KMS-11 (cell line): ENCODE measurements around the gene GPX5.
A peak's percentile ranks its signal among the peaks of the same experiment; 100 is the strongest.

Source experiments
- H2AFZ ChIP-seq: fragments of 200-600 bp; sonication (generic); 2 replicates; pipeline ENCODE4 v1.6.1; 2016; ENCODE audit warnings: antibody characterized with exemption, mixed run types, low read depth
- H3K27ac ChIP-seq: fragments of 200-600 bp; sonication (generic); 2 replicates; pipeline ENCODE4 v1.6.1; 2016; ENCODE audit warnings: mild to moderate bottlenecking, mixed run types
- H3K27me3 ChIP-seq: fragments of 200-600 bp; sonication (generic); 2 replicates; pipeline ENCODE4 v1.6.1; 2017; ENCODE audit warnings: mild to moderate bottlenecking, low read depth, mixed run types, moderate library complexity; ENCODE audit not compliant: insufficient read depth
- H3K36me3 ChIP-seq: fragments of 200-600 bp; sonication (generic); 2 replicates; pipeline ENCODE4 v1.6.1; 2017; ENCODE audit warnings: mild to moderate bottlenecking, mixed run types; ENCODE audit not compliant: insufficient read depth
- H3K4me1 ChIP-seq: fragments of 200-600 bp; sonication (generic); 2 replicates; pipeline ENCODE4 v1.6.1; 2016; ENCODE audit warnings: mild to moderate bottlenecking, low read depth, mixed run types; ENCODE audit not compliant: poor library complexity, severe bottlenecking
- H3K4me2 ChIP-seq: fragments of 200-600 bp; sonication (generic); 2 replicates; pipeline ENCODE4 v1.7.0; 2016; ENCODE audit warnings: mild to moderate bottlenecking, mixed run types
- H3K4me3 ChIP-seq: fragments of 200-600 bp; sonication (generic); IDR thresholded peaks from 2 replicates; pipeline ENCODE4 v1.6.1; 2017; ENCODE audit warnings: low read depth, low read length, mixed read lengths; ENCODE audit not compliant: insufficient read depth
- H3K79me2 ChIP-seq: fragments of 200-600 bp; sonication (generic); 2 replicates; pipeline ENCODE4 v1.6.1; 2016; ENCODE audit warnings: low read depth, mixed run types; ENCODE audit not compliant: insufficient read depth
- H3K9ac ChIP-seq: fragments of 200-600 bp; sonication (generic); 2 replicates; pipeline ENCODE4 v1.6.1; 2016; ENCODE audit warnings: mild to moderate bottlenecking, mixed run types
- H4K20me1 ChIP-seq: fragments of 200-600 bp; sonication (generic); 2 replicates; pipeline ENCODE4 v1.6.1; 2016; ENCODE audit warnings: mild to moderate bottlenecking, mixed run types; ENCODE audit not compliant: insufficient read depth
- TF ChIP-seq, protein P1 (sequence below): fragments of 200-600 bp; sonication (generic); conservative IDR thresholded peaks from 2 replicates; pipeline ENCODE4 v1.6.1; 2017; ENCODE audit warnings: low read depth, mild to moderate bottlenecking, antibody characterized with exemption, low read length, moderate library complexity, mixed read lengths

GPX5 gene

DNA sequence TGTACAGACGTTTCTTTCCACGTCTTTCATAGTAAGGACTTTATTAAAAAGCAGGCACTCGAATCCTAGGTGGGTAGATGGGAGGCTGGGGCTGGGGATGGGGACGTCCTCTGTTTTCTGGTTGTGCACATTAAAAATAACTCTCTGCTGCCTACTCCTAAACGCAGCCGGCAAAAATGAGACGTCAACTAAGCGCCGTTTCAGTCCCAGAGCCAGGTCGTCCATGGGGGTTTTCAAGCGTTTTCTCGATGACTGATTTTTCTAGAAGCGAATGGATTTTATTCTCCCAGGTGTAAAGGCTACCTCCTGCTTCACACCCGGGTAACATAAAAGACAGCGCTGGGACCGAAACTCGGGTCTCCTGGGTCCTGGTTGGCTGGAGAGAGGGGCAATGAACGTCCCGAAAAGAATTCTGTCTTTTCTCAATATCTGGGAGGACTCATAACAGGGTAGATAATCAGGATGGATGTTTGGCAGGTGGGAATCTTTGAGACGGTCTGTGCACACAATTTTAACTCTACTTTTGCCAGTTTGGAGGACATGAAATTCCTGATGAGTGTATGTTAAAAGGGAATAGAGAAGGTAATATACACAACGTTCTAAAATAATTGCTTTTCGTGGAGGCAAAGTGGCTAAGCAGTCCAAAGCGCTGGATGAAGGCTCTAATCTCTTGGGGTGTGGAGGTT lies 35.3 kb upstream of the GPX5 start:
- peak overlapping the region; percentile 78; the same call in 1 of the 2 replicates for H3K9ac ChIP-seq
- H3K4me2 ChIP-seq, result peak overlapping the region; percentile 64; the same call in 1 of the 2 replicates
- no peaks in the 10 kb centered on the region for H3K36me3 ChIP-seq
- peak overlapping the region; percentile 76 for H3K27ac ChIP-seq
- peak overlapping the region; percentile 39 for H2AFZ ChIP-seq
- no peak overlapping the region for H3K4me3 ChIP-seq
- H3K27me3 ChIP-seq, result no peaks in the 10 kb centered on the region
- H3K79me2 ChIP-seq, result no peaks in the 10 kb centered on the region
- H4K20me1 ChIP-seq, result no peaks in the 10 kb centered on the region
- TF ChIP-seq, protein P1, sequence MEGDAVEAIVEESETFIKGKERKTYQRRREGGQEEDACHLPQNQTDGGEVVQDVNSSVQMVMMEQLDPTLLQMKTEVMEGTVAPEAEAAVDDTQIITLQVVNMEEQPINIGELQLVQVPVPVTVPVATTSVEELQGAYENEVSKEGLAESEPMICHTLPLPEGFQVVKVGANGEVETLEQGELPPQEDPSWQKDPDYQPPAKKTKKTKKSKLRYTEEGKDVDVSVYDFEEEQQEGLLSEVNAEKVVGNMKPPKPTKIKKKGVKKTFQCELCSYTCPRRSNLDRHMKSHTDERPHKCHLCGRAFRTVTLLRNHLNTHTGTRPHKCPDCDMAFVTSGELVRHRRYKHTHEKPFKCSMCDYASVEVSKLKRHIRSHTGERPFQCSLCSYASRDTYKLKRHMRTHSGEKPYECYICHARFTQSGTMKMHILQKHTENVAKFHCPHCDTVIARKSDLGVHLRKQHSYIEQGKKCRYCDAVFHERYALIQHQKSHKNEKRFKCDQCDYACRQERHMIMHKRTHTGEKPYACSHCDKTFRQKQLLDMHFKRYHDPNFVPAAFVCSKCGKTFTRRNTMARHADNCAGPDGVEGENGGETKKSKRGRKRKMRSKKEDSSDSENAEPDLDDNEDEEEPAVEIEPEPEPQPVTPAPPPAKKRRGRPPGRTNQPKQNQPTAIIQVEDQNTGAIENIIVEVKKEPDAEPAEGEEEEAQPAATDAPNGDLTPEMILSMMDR, result no peak
- H3K4me1 ChIP-seq, result peaks cover 4% of the 10 kb centered on the region

DNA sequence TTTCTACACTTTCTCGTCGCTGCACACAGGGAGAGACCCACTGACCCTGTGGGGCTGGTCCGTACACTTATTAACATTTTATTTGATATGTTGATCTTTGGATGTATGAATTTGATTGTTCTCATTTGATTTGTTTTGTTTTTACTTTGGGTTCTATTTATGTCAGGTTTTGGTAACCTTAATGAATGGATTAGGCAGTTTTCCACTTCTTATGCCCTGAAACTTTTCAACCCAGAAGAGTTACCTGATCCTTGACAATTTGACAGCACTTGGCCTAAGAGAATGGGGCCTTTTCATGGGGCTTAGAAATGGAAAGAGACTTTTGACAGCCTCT lies 33.7 kb upstream of the GPX5 start:
- TF ChIP-seq, protein P1, result no peak
- Histone ChIP-seq H4K20me1 (no peaks in the 10 kb centered on the region), H3K27me3 (no peaks in the 10 kb centered on the region), H3K4me1 (peaks cover 4% of the 10 kb centered on the region), H3K79me2 (no peaks in the 10 kb centered on the region), H2AFZ (no peak overlapping the region), H3K4me2 (no peak overlapping the region), H3K27ac (no peak overlapping the region), H3K36me3 (no peaks in the 10 kb centered on the region), H3K4me3 (no peak overlapping the region), H3K9ac (no peak overlapping the region)

DNA sequence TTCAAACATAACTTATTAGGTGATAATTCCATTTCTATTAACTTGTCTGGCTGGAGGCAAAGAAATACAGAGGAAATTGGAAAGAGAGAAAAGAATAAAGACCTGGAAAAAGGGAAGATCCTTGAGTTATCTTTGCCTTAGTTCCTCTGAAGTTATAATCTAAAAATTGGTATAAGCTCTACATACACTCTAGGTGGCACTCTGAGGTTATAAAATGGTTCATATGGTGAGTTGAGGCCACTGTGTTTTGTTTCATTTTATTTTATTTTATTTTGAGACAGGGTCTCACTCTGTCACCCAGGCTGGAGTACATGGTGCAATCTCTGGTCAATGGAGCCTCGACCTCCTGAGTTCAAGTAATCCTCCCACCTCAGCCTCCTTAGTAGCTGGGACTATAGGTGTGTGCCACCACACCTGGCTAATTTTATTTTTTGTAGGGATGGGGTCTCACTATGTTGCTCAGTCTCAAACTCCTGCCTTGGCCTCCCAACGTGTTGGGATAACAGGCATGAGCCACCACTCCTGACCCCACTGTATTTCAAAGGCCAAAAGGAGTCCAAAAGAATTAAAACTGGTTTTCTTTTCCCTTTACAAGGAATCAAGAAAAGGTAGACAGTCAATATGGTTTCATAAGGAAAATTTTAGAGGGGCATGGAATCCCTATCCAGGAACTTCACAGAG lies 29.4 kb upstream of the GPX5 start:
- H4K20me1 ChIP-seq, result no peaks in the 10 kb centered on the region
- no peak overlapping the region for H3K4me3 ChIP-seq
- H3K27me3 ChIP-seq, result no peaks in the 10 kb centered on the region
- TF ChIP-seq, protein P1, result no peak
- no peaks in the 10 kb centered on the region for H3K4me1 ChIP-seq
- no peak overlapping the region for H3K27ac ChIP-seq
- no peaks in the 10 kb centered on the region for H3K79me2 ChIP-seq
- no peaks in the 10 kb centered on the region for H3K36me3 ChIP-seq
- no peak overlapping the region for H3K9ac ChIP-seq
- no peak overlapping the region for H2AFZ ChIP-seq
- H3K4me2 ChIP-seq, result no peak overlapping the region

DNA sequence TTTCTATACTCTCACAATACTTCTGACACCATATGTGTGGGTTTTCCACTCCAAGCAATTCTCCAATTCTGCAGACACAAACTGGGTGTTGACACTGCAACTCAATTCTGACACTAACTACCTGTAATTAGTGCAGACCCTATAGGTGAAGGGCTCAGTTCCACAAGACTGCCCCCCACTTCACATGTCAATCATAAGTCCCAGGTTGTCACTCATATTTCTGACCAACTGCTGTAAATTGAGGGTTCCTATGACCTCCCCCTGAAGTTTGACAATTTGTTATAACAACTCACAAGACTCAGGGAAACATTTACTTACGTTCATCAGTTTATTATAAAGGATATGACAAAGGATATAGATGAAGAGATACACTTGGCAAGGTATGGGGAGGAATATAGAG lies 28.4 kb upstream of the GPX5 start:
- Histone ChIP-seq H3K27ac (no peak overlapping the region), H3K27me3 (no peaks in the 10 kb centered on the region), H3K4me1 (no peaks in the 10 kb centered on the region), H3K9ac (no peak overlapping the region), H3K36me3 (no peaks in the 10 kb centered on the region), H3K4me2 (no peak overlapping the region), H4K20me1 (no peaks in the 10 kb centered on the region), H2AFZ (no peak overlapping the region), H3K4me3 (no peak overlapping the region), H3K79me2 (no peaks in the 10 kb centered on the region)
- TF ChIP-seq, protein P1, result no peak
